ENCODE results near the gene ZFP36.
A peak's percentile ranks its signal among the peaks of the same experiment; 100 is the strongest.

DNA sequence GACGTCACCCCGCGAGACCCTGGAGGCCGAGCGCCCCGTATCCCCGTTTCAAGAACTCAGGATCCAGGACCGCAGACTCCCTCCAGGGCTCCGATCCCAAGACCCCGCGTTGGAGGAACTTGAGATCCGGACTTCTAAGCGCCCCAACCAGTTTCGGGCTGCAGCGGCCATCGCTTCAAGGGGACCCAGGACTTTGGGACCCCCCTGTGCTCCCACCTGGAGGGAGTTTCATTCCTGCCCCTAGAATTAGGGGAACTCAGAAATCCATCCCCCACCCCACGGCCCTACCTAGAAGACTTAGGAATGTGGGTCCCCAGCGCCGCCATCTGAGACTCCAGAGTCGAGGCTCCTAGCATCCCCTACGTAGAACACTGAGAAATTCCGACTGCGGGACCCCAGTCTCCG, 6.2 kb downstream of the ZFP36 start:
- TF ChIP-seq, protein P1, sequence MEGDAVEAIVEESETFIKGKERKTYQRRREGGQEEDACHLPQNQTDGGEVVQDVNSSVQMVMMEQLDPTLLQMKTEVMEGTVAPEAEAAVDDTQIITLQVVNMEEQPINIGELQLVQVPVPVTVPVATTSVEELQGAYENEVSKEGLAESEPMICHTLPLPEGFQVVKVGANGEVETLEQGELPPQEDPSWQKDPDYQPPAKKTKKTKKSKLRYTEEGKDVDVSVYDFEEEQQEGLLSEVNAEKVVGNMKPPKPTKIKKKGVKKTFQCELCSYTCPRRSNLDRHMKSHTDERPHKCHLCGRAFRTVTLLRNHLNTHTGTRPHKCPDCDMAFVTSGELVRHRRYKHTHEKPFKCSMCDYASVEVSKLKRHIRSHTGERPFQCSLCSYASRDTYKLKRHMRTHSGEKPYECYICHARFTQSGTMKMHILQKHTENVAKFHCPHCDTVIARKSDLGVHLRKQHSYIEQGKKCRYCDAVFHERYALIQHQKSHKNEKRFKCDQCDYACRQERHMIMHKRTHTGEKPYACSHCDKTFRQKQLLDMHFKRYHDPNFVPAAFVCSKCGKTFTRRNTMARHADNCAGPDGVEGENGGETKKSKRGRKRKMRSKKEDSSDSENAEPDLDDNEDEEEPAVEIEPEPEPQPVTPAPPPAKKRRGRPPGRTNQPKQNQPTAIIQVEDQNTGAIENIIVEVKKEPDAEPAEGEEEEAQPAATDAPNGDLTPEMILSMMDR (IDR thresholded peaks at IDR 0.05), result peak in 1 of 4 experiments; percentile 86
- no peak for TF ChIP-seq POLR2A (IDR thresholded peaks at IDR 0.05)

All from prostate gland (tissue), 2 donors.